DOHH2 (cell line): ENCODE results near the gene CHRNB1.

Experiments
- CTCF ChIP-seq: fragments of 200-600 bp; sonication (generic); IDR thresholded peaks from one replicate; pipeline ENCODE4 v1.5.1; 2014; ENCODE audit warnings: antibody characterized with exemption, mild to moderate bottlenecking, low read depth, low read length; ENCODE audit not compliant: poor library complexity, severe bottlenecking
- EZH2phosphoT487 ChIP-seq: fragments of 200-600 bp; sonication (generic); IDR thresholded peaks from 2 replicates; pipeline ENCODE4 v1.6.1; 2017; ENCODE audit warnings: borderline replicate concordance, mild to moderate bottlenecking, antibody characterized with exemption, low read length, moderate library complexity, mixed read lengths

DNA sequence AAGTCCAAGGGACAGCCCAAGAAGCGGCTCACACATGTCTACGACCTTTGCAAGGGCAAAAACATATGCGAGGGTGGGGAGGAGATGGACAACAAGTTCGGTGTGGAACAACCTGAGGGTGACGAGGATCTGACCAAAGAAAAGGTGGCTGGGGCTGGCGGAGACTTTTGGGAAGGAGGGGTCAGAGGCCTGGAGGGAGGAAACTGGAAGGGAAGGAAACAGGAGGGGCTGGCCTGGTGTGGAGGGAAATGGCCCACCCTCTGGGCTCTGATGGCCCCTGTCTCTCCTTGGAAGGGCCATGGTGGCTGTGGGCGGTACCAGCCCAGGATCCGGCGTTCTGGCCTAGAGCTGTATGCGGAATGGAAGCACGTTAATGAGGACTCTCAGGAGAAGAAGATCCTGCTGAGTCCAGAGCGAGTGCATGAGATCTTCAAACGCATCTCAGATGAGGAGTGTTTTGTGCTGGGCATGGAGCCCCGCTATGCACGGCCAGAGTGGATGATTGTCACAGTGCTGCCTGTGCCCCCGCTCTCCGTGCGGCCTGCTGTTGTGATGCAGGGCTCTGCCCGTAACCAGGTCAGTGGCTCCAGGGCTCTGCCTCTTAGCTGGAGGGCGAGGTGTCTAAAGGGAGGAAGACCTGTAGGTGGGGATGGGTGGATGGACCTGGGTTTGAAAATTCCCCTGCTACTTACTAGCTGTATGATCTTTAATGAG, 51.8 kb downstream of the CHRNB1 start:
- TF ChIP-seq CTCF (no peak), EZH2phosphoT487 (no peak)
